ENCODE results near the gene FLRT3. TPM values are rescaled to one million over a fixed set of nuclear protein-coding genes. Genes with fewer than 3 reads are reported as not detected.
A peak's percentile ranks its signal among the peaks of the same experiment; 100 is the strongest.

Gene FLRT3
- total RNA-seq, 1 donor from 2014 or later = 14.6 TPM

GRCh38 chr20:14334306-14334930, 3.0 kb downstream of the FLRT3 start:
- H3K4me1 ChIP-seq (ENCODE audit: insufficient read depth, low read length) = no peaks in the 10 kb centered on the region
- Mint-ChIP-seq H3K4me3 (ENCODE audit: unreplicated experiment) (peak overlapping the region; percentile 73), H3K27me3 (ENCODE audit: low read depth, unreplicated experiment) (no peaks in the 10 kb centered on the region), H3K9me3 (ENCODE audit: unreplicated experiment) (no peaks in the 10 kb centered on the region), H3K4me1 (ENCODE audit: low read depth, unreplicated experiment) (peaks cover 14% of the 10 kb centered on the region), H3K36me3 (ENCODE audit: low read depth, unreplicated experiment) (no peaks in the 10 kb centered on the region), H3K27ac (ENCODE audit: unreplicated experiment) (peak overlapping the region; percentile 31)
- peak overlapping the region; percentile 69 for H3K4me2 ChIP-seq (ENCODE audit: low read length)
- no peak overlapping the region for H3K9ac ChIP-seq (ENCODE audit: low read length)
- no peaks in the 10 kb centered on the region for H3K9me3 ChIP-seq (ENCODE audit: insufficient read depth, low read depth, low read length)
- H3K36me3 ChIP-seq (ENCODE audit: insufficient read depth, low read length) = no peaks in the 10 kb centered on the region
- H2AFZ ChIP-seq (ENCODE audit: low read depth, low read length) = no peak overlapping the region
- H3K27ac ChIP-seq (ENCODE audit: low read depth, low read length) = no peak overlapping the region
- H3K27me3 ChIP-seq (ENCODE audit: insufficient read depth, low read length) = no peaks in the 10 kb centered on the region
- TF ChIP-seq CTCF (IDR thresholded peaks at IDR 0.05; ENCODE audit: insufficient read depth, low read depth, low read length) (peak; percentile 44), EZH2 (IDR thresholded peaks at IDR 0.05; ENCODE audit: insufficient read depth, low read length) (no peak)
- H3K79me2 ChIP-seq (ENCODE audit: insufficient read depth, low read length) = no peaks in the 10 kb centered on the region
- no peaks in the 10 kb centered on the region for H4K20me1 ChIP-seq (ENCODE audit: insufficient read depth, low read length)
- peak; percentile 18 for DNase-seq (ENCODE audit: low read depth)
- FAIRE-seq = no peak
- no peak overlapping the region for H3K4me3 ChIP-seq (ENCODE audit: insufficient read depth, low read depth, low read length)

- Mint-ChIP-seq H3K36me3 (ENCODE audit: low read depth, unreplicated experiment) (no peaks in the 10 kb centered on the region), H3K4me1 (ENCODE audit: low read depth, unreplicated experiment) (peaks cover 14% of the 10 kb centered on the region), H3K9me3 (ENCODE audit: unreplicated experiment) (no peaks in the 10 kb centered on the region), H3K27me3 (ENCODE audit: low read depth, unreplicated experiment) (no peaks in the 10 kb centered on the region), H3K4me3 (ENCODE audit: unreplicated experiment) (peak overlapping the region; percentile 73), H3K27ac (ENCODE audit: unreplicated experiment) (no peak overlapping the region)
- DNase-seq (ENCODE audit: low read depth) = no peak
- Histone ChIP-seq H3K9ac (ENCODE audit: low read length) (no peak overlapping the region), H3K4me2 (ENCODE audit: low read length) (peak overlapping the region; percentile 69), H3K4me1 (ENCODE audit: insufficient read depth, low read length) (no peaks in the 10 kb centered on the region), H3K27me3 (ENCODE audit: insufficient read depth, low read length) (no peaks in the 10 kb centered on the region), H3K9me3 (ENCODE audit: insufficient read depth, low read depth, low read length) (no peaks in the 10 kb centered on the region), H3K4me3 (ENCODE audit: insufficient read depth, low read depth, low read length) (no peak overlapping the region), H3K36me3 (ENCODE audit: insufficient read depth, low read length) (no peaks in the 10 kb centered on the region), H3K79me2 (ENCODE audit: insufficient read depth, low read length) (no peaks in the 10 kb centered on the region), H2AFZ (ENCODE audit: low read depth, low read length) (no peak overlapping the region), H4K20me1 (ENCODE audit: insufficient read depth, low read length) (no peaks in the 10 kb centered on the region), H3K27ac (ENCODE audit: low read depth, low read length) (no peak overlapping the region)
- TF ChIP-seq EZH2 (IDR thresholded peaks at IDR 0.05; ENCODE audit: insufficient read depth, low read length) (no peak), CTCF (IDR thresholded peaks at IDR 0.05; ENCODE audit: insufficient read depth, low read depth, low read length) (no peak)
- no peak for FAIRE-seq
Measured at GRCh38 chr20:14333721-14334120, 3.7 kb downstream of the FLRT3 start.

- H3K36me3 ChIP-seq (ENCODE audit: insufficient read depth, low read length) = no peaks in the 10 kb centered on the region
- FAIRE-seq = no peak
- no peaks in the 10 kb centered on the region for H3K4me1 ChIP-seq (ENCODE audit: insufficient read depth, low read length)
- TF ChIP-seq EZH2 (IDR thresholded peaks at IDR 0.05; ENCODE audit: insufficient read depth, low read length) (no peak), CTCF (IDR thresholded peaks at IDR 0.05; ENCODE audit: insufficient read depth, low read depth, low read length) (no peak)
- no peak overlapping the region for H3K4me3 ChIP-seq (ENCODE audit: insufficient read depth, low read depth, low read length)
- no peak overlapping the region for H3K4me3 Mint-ChIP-seq (ENCODE audit: unreplicated experiment)
- H3K27me3 Mint-ChIP-seq (ENCODE audit: low read depth, unreplicated experiment) = no peaks in the 10 kb centered on the region
- H3K9ac ChIP-seq (ENCODE audit: low read length) = no peak overlapping the region
- H3K4me2 ChIP-seq (ENCODE audit: low read length) = peak overlapping the region; percentile 69
- no peak overlapping the region for H3K27ac Mint-ChIP-seq (ENCODE audit: unreplicated experiment)
- no peaks in the 10 kb centered on the region for H3K79me2 ChIP-seq (ENCODE audit: insufficient read depth, low read length)
- no peaks in the 10 kb centered on the region for H4K20me1 ChIP-seq (ENCODE audit: insufficient read depth, low read length)
- H3K36me3 Mint-ChIP-seq (ENCODE audit: low read depth, unreplicated experiment) = no peaks in the 10 kb centered on the region
- no peak overlapping the region for H3K27ac ChIP-seq (ENCODE audit: low read depth, low read length)
- H3K27me3 ChIP-seq (ENCODE audit: insufficient read depth, low read length) = no peaks in the 10 kb centered on the region
- no peaks in the 10 kb centered on the region for H3K9me3 ChIP-seq (ENCODE audit: insufficient read depth, low read depth, low read length)
- no peaks in the 10 kb centered on the region for H3K9me3 Mint-ChIP-seq (ENCODE audit: unreplicated experiment)
- H2AFZ ChIP-seq (ENCODE audit: low read depth, low read length) = no peak overlapping the region
- peaks cover 14% of the 10 kb centered on the region for H3K4me1 Mint-ChIP-seq (ENCODE audit: low read depth, unreplicated experiment)
- no peak for DNase-seq (ENCODE audit: low read depth)
Measured at GRCh38 chr20:14332866-14333265, 4.5 kb downstream of the FLRT3 start.
